Measurements from ENCODE around the gene DIP2C.
A peak's percentile ranks its signal among the peaks of the same experiment; 100 is the strongest.

Gene DIP2C

GRCh38 chr10:377228-377627 is 312.2 kb downstream of the DIP2C start:
- no peak overlapping the region for H3K18ac ChIP-seq (ENCODE audit: low read length)
- no peak overlapping the region for H3K23ac ChIP-seq (ENCODE audit: low read length)
- no peak overlapping the region for H3K4me2 ChIP-seq (ENCODE audit: low read length)
- no peak overlapping the region for H3K4ac ChIP-seq (ENCODE audit: low read depth, low read length)
- no peak overlapping the region for H4K12ac ChIP-seq (ENCODE audit: low read depth, low read length)
- no peak overlapping the region for H4K91ac ChIP-seq (ENCODE audit: low read depth, low read length)
- H3K9ac ChIP-seq (ENCODE audit: low read length) = no peak overlapping the region
- H3K79me1 ChIP-seq (ENCODE audit: low read length) = peaks cover 31% of the 10 kb centered on the region
- H3K4me3 ChIP-seq (ENCODE audit: low read depth, low read length) = no peak overlapping the region
- no peak overlapping the region for H2AK5ac ChIP-seq (ENCODE audit: low read length)
- no CpG with 5 or more reads among the region's 10 CpGs for WGBS (ENCODE audit: extremely low coverage, insufficient coverage, insufficient read length)
- H3K27ac ChIP-seq (ENCODE audit: low read depth, low read length) = no peak overlapping the region
- H2BK5ac ChIP-seq (ENCODE audit: low read depth, low read length, poor library complexity) = no peak overlapping the region
- no peak for DNase-seq
- H2BK12ac ChIP-seq (ENCODE audit: low read length) = no peak overlapping the region
- no peaks in the 10 kb centered on the region for H3K27me3 ChIP-seq (ENCODE audit: insufficient read depth, low read length)
- peaks cover 15 to 22% of the 10 kb centered on the region in 2 experiments for H3K36me3 ChIP-seq (ENCODE audit: control insufficient read depth in 1 of 2, insufficient read depth in 2 of 2, low read length in 2 of 2)
- H2BK120ac ChIP-seq (ENCODE audit: insufficient read depth, low read length, poor library complexity) = no peak overlapping the region
- peaks cover 10% of the 10 kb centered on the region for H3K9me3 ChIP-seq (ENCODE audit: insufficient read depth, low read depth, low read length)
- peaks cover 9% of the 10 kb centered on the region for H3K79me2 ChIP-seq (ENCODE audit: control insufficient read depth, insufficient read depth, low read length, poor library complexity)
- no peak overlapping the region for H3K14ac ChIP-seq (ENCODE audit: low read length)
- H3K4me1 ChIP-seq (ENCODE audit: control insufficient read depth in 1 of 2, insufficient read depth in 2 of 2, low read length in 2 of 2) = peaks cover 16 to 17% of the 10 kb centered on the region in 2 experiments
- no peak overlapping the region for H4K8ac ChIP-seq (ENCODE audit: low read depth, low read length)
- H2AFZ ChIP-seq (ENCODE audit: insufficient read depth, low read length, poor library complexity) = no peak overlapping the region

DNA sequence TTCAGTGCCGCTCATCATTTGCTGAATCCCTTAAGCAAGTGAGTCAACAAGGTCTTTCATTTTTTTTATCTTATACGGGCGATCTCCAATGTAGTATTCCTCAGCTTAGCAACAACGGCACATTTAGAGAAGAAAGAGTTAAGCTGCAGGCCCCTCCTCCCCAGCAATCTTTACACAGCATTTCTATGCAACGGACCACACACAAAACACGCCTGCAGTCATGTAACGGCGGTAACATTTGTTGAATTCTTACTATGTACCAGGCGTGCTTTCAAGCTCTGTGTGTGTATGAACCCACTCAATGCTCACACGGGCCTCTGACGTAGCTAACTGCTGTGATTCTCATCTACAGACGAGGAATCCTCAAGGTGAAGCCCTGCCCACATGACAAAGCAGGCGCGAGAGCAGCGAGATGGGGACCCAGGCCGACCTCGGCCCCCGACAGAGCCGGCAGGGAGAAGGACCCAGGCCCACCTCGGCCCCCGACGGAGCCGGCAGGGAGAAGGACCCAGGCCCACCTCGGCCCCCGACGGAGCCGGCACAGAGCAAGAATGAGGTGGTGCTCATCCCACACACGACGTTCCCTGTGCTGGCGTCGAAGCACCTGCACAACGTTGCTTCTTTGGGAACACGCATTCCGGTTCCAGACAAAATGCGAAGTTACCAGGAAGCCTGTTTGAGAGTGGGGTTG is 313.5 kb downstream of the DIP2C start:
- peak; percentile 24 to 54 for DNase-seq
- no peaks in the 10 kb centered on the region for H3K27me3 ChIP-seq (ENCODE audit: insufficient read depth, low read length)

DNA sequence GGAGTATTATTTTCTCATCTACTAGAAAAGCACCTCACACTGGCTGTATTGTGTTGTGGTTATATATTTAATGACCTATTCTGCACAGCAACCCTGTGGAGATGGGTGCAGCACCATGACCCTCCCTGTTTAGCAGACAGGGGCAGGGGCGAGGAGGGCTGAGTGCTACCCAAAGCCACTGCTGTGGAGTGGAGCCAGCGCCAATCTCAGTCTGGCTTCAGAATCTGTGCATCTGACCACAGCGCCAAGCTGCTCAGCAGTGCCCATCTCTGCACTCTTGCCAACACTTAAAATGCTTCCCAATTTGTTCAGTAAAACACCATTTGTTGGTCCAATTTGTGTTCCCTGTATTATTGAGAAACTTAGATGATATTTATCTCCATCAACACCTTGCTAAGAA is 315.1 kb downstream of the DIP2C start:
- H3K27ac ChIP-seq (ENCODE audit: low read depth, low read length) = peak overlapping the region; percentile 96
- H3K79me2 ChIP-seq (ENCODE audit: control insufficient read depth, insufficient read depth, low read length, poor library complexity) = peaks cover 17% of the 10 kb centered on the region
- no peak overlapping the region for H3K4me2 ChIP-seq (ENCODE audit: low read length)
- peak overlapping the region; percentile 100 for H2AK5ac ChIP-seq (ENCODE audit: low read length)
- H4K12ac ChIP-seq (ENCODE audit: low read depth, low read length) = peak overlapping the region; percentile 51
- peaks cover 3 to 10% of the 10 kb centered on the region in 2 experiments for H3K36me3 ChIP-seq (ENCODE audit: control insufficient read depth in 1 of 2, insufficient read depth in 2 of 2, low read length in 2 of 2)
- H2BK120ac ChIP-seq (ENCODE audit: insufficient read depth, low read length, poor library complexity) = peak overlapping the region; percentile 100
- H4K8ac ChIP-seq (ENCODE audit: low read depth, low read length) = peak overlapping the region; percentile 86
- H3K18ac ChIP-seq (ENCODE audit: low read length) = peak overlapping the region; percentile 99
- peak overlapping the region; percentile 93 for H3K4ac ChIP-seq (ENCODE audit: low read depth, low read length)
- H3K9me3 ChIP-seq (ENCODE audit: insufficient read depth, low read depth, low read length) = peaks cover 7% of the 10 kb centered on the region
- H3K79me1 ChIP-seq (ENCODE audit: low read length) = peaks cover 54% of the 10 kb centered on the region
- peaks cover 33 to 36% of the 10 kb centered on the region in 2 experiments for H3K4me1 ChIP-seq (ENCODE audit: control insufficient read depth in 1 of 2, insufficient read depth in 2 of 2, low read length in 2 of 2)
- H3K14ac ChIP-seq (ENCODE audit: low read length) = peak overlapping the region; percentile 99
- WGBS (ENCODE audit: extremely low coverage, insufficient coverage, insufficient read length) = no CpG with 5 or more reads among the region's 3 CpGs
- H2AFZ ChIP-seq (ENCODE audit: insufficient read depth, low read length, poor library complexity) = peak overlapping the region; percentile 76
- H4K91ac ChIP-seq (ENCODE audit: low read depth, low read length) = peak overlapping the region; percentile 100
- H2BK12ac ChIP-seq (ENCODE audit: low read length) = peak overlapping the region; percentile 100
- H3K9ac ChIP-seq (ENCODE audit: low read length) = no peak overlapping the region
- DNase-seq = no peak
- no peaks in the 10 kb centered on the region for H3K27me3 ChIP-seq (ENCODE audit: insufficient read depth, low read length)
- no peak overlapping the region for H3K4me3 ChIP-seq (ENCODE audit: low read depth, low read length)
- no peak overlapping the region for H3K23ac ChIP-seq (ENCODE audit: low read length)
- peak overlapping the region; percentile 98 for H2BK5ac ChIP-seq (ENCODE audit: low read depth, low read length, poor library complexity)

More for the DNA sequence above, 313.5 kb downstream of the DIP2C start:
- Histone ChIP-seq H3K4ac (ENCODE audit: low read depth, low read length) (peak overlapping the region; percentile 22), H3K36me3 (ENCODE audit: control insufficient read depth in 1 of 2, insufficient read depth in 2 of 2, low read length in 2 of 2) (peaks cover 9 to 16% of the 10 kb centered on the region in 2 experiments), H2BK5ac (ENCODE audit: low read depth, low read length, poor library complexity) (peak overlapping the region; percentile 24), H2BK120ac (ENCODE audit: insufficient read depth, low read length, poor library complexity) (peak overlapping the region; percentile 45), H3K23ac (ENCODE audit: low read length) (no peak overlapping the region), H3K9ac (ENCODE audit: low read length) (no peak overlapping the region), H3K9me3 (ENCODE audit: insufficient read depth, low read depth, low read length) (peaks cover 7% of the 10 kb centered on the region), H3K4me3 (ENCODE audit: low read depth, low read length) (no peak overlapping the region), H3K27ac (ENCODE audit: low read depth, low read length) (peak overlapping the region; percentile 96), H4K91ac (ENCODE audit: low read depth, low read length) (peak overlapping the region; percentile 80), H3K14ac (ENCODE audit: low read length) (peak overlapping the region; percentile 23), H3K79me1 (ENCODE audit: low read length) (peaks cover 43% of the 10 kb centered on the region), H3K18ac (ENCODE audit: low read length) (peak overlapping the region; percentile 16), H2AFZ (ENCODE audit: insufficient read depth, low read length, poor library complexity) (no peak overlapping the region), H2AK5ac (ENCODE audit: low read length) (peak overlapping the region; percentile 86), H2BK12ac (ENCODE audit: low read length) (peak overlapping the region; percentile 72), H3K4me1 (ENCODE audit: control insufficient read depth in 1 of 2, insufficient read depth in 2 of 2, low read length in 2 of 2) (peaks cover 23 to 27% of the 10 kb centered on the region in 2 experiments), H4K8ac (ENCODE audit: low read depth, low read length) (peak overlapping the region; percentile 30), H4K12ac (ENCODE audit: low read depth, low read length) (no peak overlapping the region), H3K4me2 (ENCODE audit: low read length) (no peak overlapping the region), H3K79me2 (ENCODE audit: control insufficient read depth, insufficient read depth, low read length, poor library complexity) (peaks cover 12% of the 10 kb centered on the region)
- WGBS (ENCODE audit: extremely low coverage, insufficient coverage, insufficient read length) = no CpG with 5 or more reads among the region's 35 CpGs

GRCh38 chr10:373526-374309 is 315.8 kb downstream of the DIP2C start:
- H3K4ac ChIP-seq (ENCODE audit: low read depth, low read length) = no peak overlapping the region
- H3K9me3 ChIP-seq (ENCODE audit: insufficient read depth, low read depth, low read length) = peaks cover 7% of the 10 kb centered on the region
- no peak overlapping the region for H3K9ac ChIP-seq (ENCODE audit: low read length)
- no CpG with 5 or more reads among the region's 8 CpGs for WGBS (ENCODE audit: extremely low coverage, insufficient coverage, insufficient read length)
- no peak overlapping the region for H3K4me2 ChIP-seq (ENCODE audit: low read length)
- no peaks in the 10 kb centered on the region for H3K27me3 ChIP-seq (ENCODE audit: insufficient read depth, low read length)
- H2BK12ac ChIP-seq (ENCODE audit: low read length) = no peak overlapping the region
- H2BK120ac ChIP-seq (ENCODE audit: insufficient read depth, low read length, poor library complexity) = peak overlapping the region; percentile 34
- peaks cover 22% of the 10 kb centered on the region for H3K79me2 ChIP-seq (ENCODE audit: control insufficient read depth, insufficient read depth, low read length, poor library complexity)
- peaks cover 60% of the 10 kb centered on the region for H3K79me1 ChIP-seq (ENCODE audit: low read length)
- H2AFZ ChIP-seq (ENCODE audit: insufficient read depth, low read length, poor library complexity) = no peak overlapping the region
- peak overlapping the region; percentile 77 for H2BK5ac ChIP-seq (ENCODE audit: low read depth, low read length, poor library complexity)
- H4K12ac ChIP-seq (ENCODE audit: low read depth, low read length) = no peak overlapping the region
- H4K91ac ChIP-seq (ENCODE audit: low read depth, low read length) = peak overlapping the region; percentile 100
- no peak overlapping the region for H2AK5ac ChIP-seq (ENCODE audit: low read length)
- peak overlapping the region; percentile 96 for H3K27ac ChIP-seq (ENCODE audit: low read depth, low read length)
- DNase-seq = peak; percentile 55 to 69
- H3K4me3 ChIP-seq (ENCODE audit: low read depth, low read length) = no peak overlapping the region
- no peak overlapping the region for H4K8ac ChIP-seq (ENCODE audit: low read depth, low read length)
- H3K36me3 ChIP-seq (ENCODE audit: control insufficient read depth in 1 of 2, insufficient read depth in 2 of 2, low read length in 2 of 2) = peaks cover 2 to 9% of the 10 kb centered on the region in 2 experiments
- H3K18ac ChIP-seq (ENCODE audit: low read length) = no peak overlapping the region
- H3K23ac ChIP-seq (ENCODE audit: low read length) = no peak overlapping the region
- peaks cover 39 to 43% of the 10 kb centered on the region in 2 experiments for H3K4me1 ChIP-seq (ENCODE audit: control insufficient read depth in 1 of 2, insufficient read depth in 2 of 2, low read length in 2 of 2)
- H3K14ac ChIP-seq (ENCODE audit: low read length) = no peak overlapping the region

Data from trophoblast cell (in vitro differentiated cells and primary cell).